Activated naive CD8-positive, alpha-beta T cell treated with anti-CD3 and anti-CD28 coated beads, Interleukin-2, amount 50 U/mL, for 24 hours (primary cell): ENCODE measurements around the gene CSGALNACT2.
"Not testable (repeated sequence)": the region's sequence is repeated elsewhere in the genome, so short reads cannot be mapped to it uniquely, and the experiment has no call there.

ENCODE experiments used
- ATAC-seq: fragments of 150-1000 bp; cut with Tn5 transposase; one replicate; pipeline ENCODE4 v1.10.0; 2021
- DNase-seq: peaks from one replicate; pipeline ENCODE4 v3.0.0; 2021
- H3K27ac Mint-ChIP-seq: one replicate; pipeline ENCODE4 v1.8.0; 2021; ENCODE audit warnings: mild to moderate bottlenecking, mixed read lengths
- H3K27me3 Mint-ChIP-seq: one replicate; pipeline ENCODE4 v1.8.0; 2021; ENCODE audit warnings: mixed read lengths
- H3K36me3 Mint-ChIP-seq: one replicate; pipeline ENCODE4 v1.8.0; 2021; ENCODE audit warnings: low read depth, mixed read lengths
- H3K4me1 Mint-ChIP-seq: one replicate; pipeline ENCODE4 v1.8.0; 2021; ENCODE audit warnings: mixed read lengths
- H3K4me3 Mint-ChIP-seq: one replicate; pipeline ENCODE4 v1.8.0; 2021; ENCODE audit warnings: mild to moderate bottlenecking, moderate library complexity, mixed read lengths
- H3K9me3 Mint-ChIP-seq: one replicate; pipeline ENCODE4 v1.8.0; 2021; ENCODE audit warnings: mixed read lengths

CSGALNACT2 gene

GRCh38 chr10:43136432-43136831 lies 1.8 kb upstream of the CSGALNACT2 start:
- H3K4me3 Mint-ChIP-seq, result peak overlapping the region; percentile 99
- no peak for ATAC-seq
- peaks cover 45% of the 10 kb centered on the region for H3K4me1 Mint-ChIP-seq
- peaks cover 6% of the 10 kb centered on the region for H3K36me3 Mint-ChIP-seq
- no peaks in the 10 kb centered on the region for H3K9me3 Mint-ChIP-seq
- H3K27me3 Mint-ChIP-seq, result no peaks in the 10 kb centered on the region
- no peak for DNase-seq
- peak overlapping the region; percentile 19 for H3K27ac Mint-ChIP-seq

GRCh38 chr10:43136995-43137716 lies 1.1 kb upstream of the CSGALNACT2 start:
- H3K4me1 Mint-ChIP-seq, result peaks cover 50% of the 10 kb centered on the region
- H3K27me3 Mint-ChIP-seq, result no peaks in the 10 kb centered on the region
- ATAC-seq (no peak), DNase-seq (no peak)
- H3K9me3 Mint-ChIP-seq, result no peaks in the 10 kb centered on the region
- peaks cover 6% of the 10 kb centered on the region for H3K36me3 Mint-ChIP-seq
- peak overlapping the region; percentile 75 for H3K27ac Mint-ChIP-seq
- peak overlapping the region; percentile 99 for H3K4me3 Mint-ChIP-seq

- Mint-ChIP-seq H3K9me3 (no peaks in the 10 kb centered on the region), H3K36me3 (peaks cover 6% of the 10 kb centered on the region), H3K4me1 (peaks cover 55% of the 10 kb centered on the region), H3K4me3 (peak overlapping the region; percentile 99), H3K27me3 (no peaks in the 10 kb centered on the region), H3K27ac (peak overlapping the region; percentile 75)
- ATAC-seq, result peak; percentile 31
- peak; percentile 64 for DNase-seq
Measured at GRCh38 chr10:43137717-43138020, 576 bp upstream of the CSGALNACT2 start.

- DNase-seq (peak; percentile 51), ATAC-seq (peak; percentile 66)
- H3K27ac Mint-ChIP-seq, result peak overlapping the region; percentile 91
- H3K4me1 Mint-ChIP-seq, result peaks cover 62% of the 10 kb centered on the region
- no peaks in the 10 kb centered on the region for H3K27me3 Mint-ChIP-seq
- no peaks in the 10 kb centered on the region for H3K9me3 Mint-ChIP-seq
- H3K36me3 Mint-ChIP-seq, result peaks cover 6% of the 10 kb centered on the region
- peak overlapping the region; percentile 99 for H3K4me3 Mint-ChIP-seq
Measured at GRCh38 chr10:43138757-43139241, 554 bp downstream of the CSGALNACT2 start.

- H3K9me3 Mint-ChIP-seq, result no peaks in the 10 kb centered on the region
- H3K27me3 Mint-ChIP-seq, result no peaks in the 10 kb centered on the region
- peak overlapping the region; percentile 24 for H3K4me3 Mint-ChIP-seq
- H3K36me3 Mint-ChIP-seq, result peaks cover 9% of the 10 kb centered on the region
- no peak for ATAC-seq
- peaks cover 77% of the 10 kb centered on the region for H3K4me1 Mint-ChIP-seq
- no peak for DNase-seq
- H3K27ac Mint-ChIP-seq, result peak overlapping the region; percentile 54
Measured at GRCh38 chr10:43141421-43141820, 3.2 kb downstream of the CSGALNACT2 start.

GRCh38 chr10:43145311-43145710 lies 7.1 kb downstream of the CSGALNACT2 start:
- H3K36me3 Mint-ChIP-seq, result peaks cover 30% of the 10 kb centered on the region
- peaks cover 73% of the 10 kb centered on the region for H3K4me1 Mint-ChIP-seq
- H3K27me3 Mint-ChIP-seq, result no peaks in the 10 kb centered on the region
- DNase-seq (no peak), ATAC-seq (no peak)
- H3K9me3 Mint-ChIP-seq, result peaks cover 4% of the 10 kb centered on the region
- no peak overlapping the region for H3K4me3 Mint-ChIP-seq
- no peak overlapping the region for H3K27ac Mint-ChIP-seq

- H3K9me3 Mint-ChIP-seq, H3K27ac Mint-ChIP-seq, H3K27me3 Mint-ChIP-seq, DNase-seq, H3K4me3 Mint-ChIP-seq, ATAC-seq: not testable (repeated sequence)
- peaks cover 31% of the 10 kb centered on the region for H3K36me3 Mint-ChIP-seq
- peaks cover 73% of the 10 kb centered on the region for H3K4me1 Mint-ChIP-seq
Measured at GRCh38 chr10:43145936-43146335, 7.7 kb downstream of the CSGALNACT2 start.

- ATAC-seq (no peak), DNase-seq (no peak)
- no peaks in the 10 kb centered on the region for H3K27me3 Mint-ChIP-seq
- H3K4me3 Mint-ChIP-seq, result no peak overlapping the region
- H3K36me3 Mint-ChIP-seq, result peaks cover 27% of the 10 kb centered on the region
- no peak overlapping the region for H3K27ac Mint-ChIP-seq
- peaks cover 4% of the 10 kb centered on the region for H3K9me3 Mint-ChIP-seq
- peaks cover 62% of the 10 kb centered on the region for H3K4me1 Mint-ChIP-seq
Measured at GRCh38 chr10:43151371-43151770, 13.1 kb downstream of the CSGALNACT2 start.

GRCh38 chr10:43153901-43154300 lies 15.7 kb downstream of the CSGALNACT2 start:
- Mint-ChIP-seq H3K27ac (no peak overlapping the region), H3K27me3 (no peaks in the 10 kb centered on the region), H3K4me1 (peaks cover 61% of the 10 kb centered on the region), H3K9me3 (peaks cover under 1% of the 10 kb centered on the region), H3K36me3 (peaks cover 18% of the 10 kb centered on the region), H3K4me3 (no peak overlapping the region)
- ATAC-seq (no peak), DNase-seq (no peak)

- DNase-seq (no peak), ATAC-seq (no peak)
- peaks cover 65% of the 10 kb centered on the region for H3K4me1 Mint-ChIP-seq
Measured at GRCh38 chr10:43155221-43155620, 17.0 kb downstream of the CSGALNACT2 start.

GRCh38 chr10:43155741-43156140 lies 17.5 kb downstream of the CSGALNACT2 start:
- ATAC-seq, result no peak
- no peaks in the 10 kb centered on the region for H3K27me3 Mint-ChIP-seq

More at GRCh38 chr10:43155221-43155620, 17.0 kb downstream of the CSGALNACT2 start:
- Mint-ChIP-seq H3K36me3 (peaks cover 14% of the 10 kb centered on the region), H3K27me3 (no peaks in the 10 kb centered on the region), H3K27ac (no peak overlapping the region), H3K9me3 (no peaks in the 10 kb centered on the region), H3K4me3 (no peak overlapping the region)

GRCh38 chr10:43156590-43157341 lies 18.5 kb downstream of the CSGALNACT2 start:
- H3K4me1 Mint-ChIP-seq, result peaks cover 66% of the 10 kb centered on the region
- H3K4me3 Mint-ChIP-seq, result no peak overlapping the region
- no peaks in the 10 kb centered on the region for H3K9me3 Mint-ChIP-seq
- ATAC-seq, result no peak
- H3K27me3 Mint-ChIP-seq, result no peaks in the 10 kb centered on the region
- DNase-seq, result no peak
- H3K27ac Mint-ChIP-seq, result peak overlapping the region; percentile 46
- peaks cover 17% of the 10 kb centered on the region for H3K36me3 Mint-ChIP-seq

More at GRCh38 chr10:43155741-43156140, 17.5 kb downstream of the CSGALNACT2 start:
- H3K27ac Mint-ChIP-seq, result no peak overlapping the region
- no peak overlapping the region for H3K4me3 Mint-ChIP-seq
- peaks cover 10% of the 10 kb centered on the region for H3K36me3 Mint-ChIP-seq
- H3K9me3 Mint-ChIP-seq, result no peaks in the 10 kb centered on the region
- H3K4me1 Mint-ChIP-seq, result peaks cover 65% of the 10 kb centered on the region
- DNase-seq, result no peak

GRCh38 chr10:43158636-43159035 lies 20.4 kb downstream of the CSGALNACT2 start:
- Mint-ChIP-seq H3K36me3 (peaks cover 28% of the 10 kb centered on the region), H3K27me3 (no peaks in the 10 kb centered on the region), H3K4me3 (no peak overlapping the region), H3K4me1 (peaks cover 69% of the 10 kb centered on the region), H3K27ac (no peak overlapping the region), H3K9me3 (no peaks in the 10 kb centered on the region)
- DNase-seq (no peak), ATAC-seq (no peak)

GRCh38 chr10:43160046-43160920 lies 22.0 kb downstream of the CSGALNACT2 start:
- ATAC-seq, result peak; percentile 90
- Mint-ChIP-seq H3K27me3 (no peaks in the 10 kb centered on the region), H3K9me3 (no peaks in the 10 kb centered on the region), H3K36me3 (peaks cover 34% of the 10 kb centered on the region), H3K27ac (peak overlapping the region; percentile 94), H3K4me3 (peak overlapping the region; percentile 51), H3K4me1 (peaks cover 64% of the 10 kb centered on the region)
- peak; percentile 45 for DNase-seq
